Sigmoid colon (tissue), 7 donors: ENCODE results near the gene GPR173. TPM values are rescaled to one million over a fixed set of nuclear protein-coding genes. Genes with fewer than 3 reads are reported as not detected.
A peak's percentile ranks its signal among the peaks of the same experiment; 100 is the strongest.

ENCODE experiments used
- DNase-seq: peaks from one replicate; pipeline ENCODE4 v3.0.0-alpha.2; 2019
- H3K27ac ChIP-seq, 4 donors: fragments of 200-600 bp; sonication (generic); one replicate each; pipeline ENCODE4 v1.5.1; 2016 to 2019; ENCODE audit warnings: mild to moderate bottlenecking in 1 of 4
- H3K27me3 ChIP-seq, 3 donors: fragments of 200-600 bp; sonication (generic); one replicate each; pipeline ENCODE4 v1.5.1; 2019; ENCODE audit warnings: mild to moderate bottlenecking in 1 of 3
- H3K36me3 ChIP-seq, 4 donors: fragments of 200-600 bp; sonication (generic); one replicate each; pipeline ENCODE4 v1.5.1; 2016 to 2019
- H3K4me1 ChIP-seq, 4 donors: fragments of 200-600 bp; sonication (generic); one replicate each; pipeline ENCODE4 v1.5.1; 2017 to 2019
- H3K4me3 ChIP-seq, 4 donors: fragments of 200-600 bp; sonication (generic); one replicate each; pipeline ENCODE4 v1.5.1; 2017 to 2019; ENCODE audit warnings: mild to moderate bottlenecking in 2 of 4, moderate library complexity in 1 of 4
- H3K9me3 ChIP-seq, 4 donors: fragments of 200-600 bp in 3 of 4; sonication (generic) in 3 of 4; one replicate each; pipeline versions ENCODE4 v1.5.1 to v1.6.1; 2013 to 2019
- CTCF ChIP-seq, 4 experiments: fragments of 450-650 bp in 3 of 4; fragments of 200-600 bp in 1 of 4; IDR thresholded peaks; one replicate each; pipeline ENCODE4 v1.5.1; 2016 to 2019; ENCODE audit warnings: antibody characterized with exemption in 4 of 4, mild to moderate bottlenecking in 3 of 4, moderate library complexity in 2 of 4
- EP300 ChIP-seq, 4 donors: sonication (generic); formaldehyde crosslinking; IDR thresholded peaks; one replicate each; pipeline ENCODE4 v1.6.1; 2017; ENCODE audit warnings: antibody characterized with exemption in 4 of 4
- POLR2A ChIP-seq, 2 donors: fragments of 450-650 bp; IDR thresholded peaks; one replicate each; pipeline ENCODE4 v1.6.1; 2016; ENCODE audit warnings: antibody characterized with exemption in 2 of 2, mild to moderate bottlenecking in 2 of 2, moderate library complexity in 2 of 2
- POLR2AphosphoS5 ChIP-seq, 4 donors: sonication (generic); formaldehyde crosslinking; IDR thresholded peaks; one replicate each; pipeline ENCODE4 v1.6.1; 2017; ENCODE audit warnings: antibody characterized with exemption in 4 of 4
- WGBS, 2 donors: extraction: QIAGEN DNeasy Blood & Tissue Kit; methylation state at CpG; one replicate each; pipeline ENCODE4 v1.1.7; 2013; 5-methylcytosine and 5-hydroxymethylcytosine counted together
- intact Hi-C: fragments of 100-400 bp; cut with DNase I; formaldehyde crosslinking; loops from one replicate; pipeline ENCODE4 v1.15.1; 2023
- polyA plus RNA-seq, 3 donors: library from polyadenylated mRNA; stranded (reverse); fragments of 200-250 nt; gene quantifications; one replicate each; pipeline ENCODE4 v1.2.3, GENCODE V29; 2013
- total RNA-seq, 4 donors: library from RNA; depleted of rRNA; stranded (reverse); fragments of >200 nt; gene quantifications; one replicate each; pipeline ENCODE4 v1.1.0, GENCODE V29; 2016
- donor health status: healthy with polysubstance abuse.
- donor health status: Bipolar disorder and iron deficiency.
- donor health status: healthy.

The GPR173 gene
- total and polyA plus RNA-seq, 7 donors = 0.23 to 5.6 (median 1.6) TPM; not detected in 1

- H3K27ac ChIP-seq = peak overlapping the region; percentile 92 to 97 (median 96)
- DNase-seq = no peak
- H3K36me3 ChIP-seq = peaks cover 0 to 34% (median 7%) of the 10 kb centered on the region in 4 donors
- 88 to 89% methylated on average over 4 of the region's 4 CpGs for WGBS, 2 donors
- TF ChIP-seq EP300 (IDR thresholded peaks at IDR 0.05) (no peak), CTCF (IDR thresholded peaks at IDR 0.05) (no peak), POLR2A (IDR thresholded peaks at IDR 0.05) (no peak), POLR2AphosphoS5 (IDR thresholded peaks at IDR 0.05) (peak in 3 of 4 donors; percentile 2 to 47 (median 21))
- intact Hi-C loops = no loop called here
- H3K27me3 ChIP-seq = no peaks in the 10 kb centered on the region
- H3K9me3 ChIP-seq = no peaks in the 10 kb centered on the region
- peaks cover 0 to 51% (median 39%) of the 10 kb centered on the region in 4 donors for H3K4me1 ChIP-seq
- peak overlapping the region; percentile 81 to 86 (median 86) for H3K4me3 ChIP-seq
Observed at GRCh38 chrX:53084043-53084570, 35.5 kb downstream of the GPR173 start.

GRCh38 chrX:53084863-53085262 lies 36.3 kb downstream of the GPR173 start:
- WGBS, 2 donors = 95 to 96% methylated on average over 9 of the region's 9 CpGs
- TF ChIP-seq CTCF (IDR thresholded peaks at IDR 0.05) (no peak), POLR2AphosphoS5 (IDR thresholded peaks at IDR 0.05) (no peak), EP300 (IDR thresholded peaks at IDR 0.05) (no peak), POLR2A (IDR thresholded peaks at IDR 0.05) (no peak)
- no peaks in the 10 kb centered on the region for H3K9me3 ChIP-seq
- peak overlapping the region in 1 of 4 donors; percentile 86 for H3K4me3 ChIP-seq
- no peak for DNase-seq
- peak overlapping the region; percentile 92 to 97 (median 96) for H3K27ac ChIP-seq
- intact Hi-C loops = no loop called here
- H3K27me3 ChIP-seq = no peaks in the 10 kb centered on the region
- H3K36me3 ChIP-seq = peaks cover 0 to 34% (median 7%) of the 10 kb centered on the region in 4 donors
- peaks cover 0 to 51% (median 39%) of the 10 kb centered on the region in 4 donors for H3K4me1 ChIP-seq

- WGBS, 2 donors = 86 to 90% methylated on average over 17 of the region's 17 CpGs
- H3K27ac ChIP-seq = peak overlapping the region; percentile 92 to 97 (median 96)
- no peak for DNase-seq
- peaks cover 0 to 34% (median 7%) of the 10 kb centered on the region in 4 donors for H3K36me3 ChIP-seq
- H3K9me3 ChIP-seq = no peaks in the 10 kb centered on the region
- H3K4me3 ChIP-seq = peak overlapping the region in 1 of 4 donors; percentile 86
- intact Hi-C loops = no loop called here
- H3K4me1 ChIP-seq = peaks cover 0 to 45% (median 39%) of the 10 kb centered on the region in 4 donors
- TF ChIP-seq EP300 (IDR thresholded peaks at IDR 0.05) = no peak
- TF ChIP-seq POLR2A (IDR thresholded peaks at IDR 0.05) = no peak
- no peak for TF ChIP-seq POLR2AphosphoS5 (IDR thresholded peaks at IDR 0.05)
- TF ChIP-seq CTCF (IDR thresholded peaks at IDR 0.05) = no peak
- no peaks in the 10 kb centered on the region for H3K27me3 ChIP-seq
Observed at GRCh38 chrX:53085661-53086229, 37.2 kb downstream of the GPR173 start.

- intact Hi-C loops = no loop called here
- whole genome bisulfite sequencing, 2 donors = 40 to 73% methylated on average over 6 of the region's 6 CpGs
- H3K27me3 ChIP-seq = no peaks in the 10 kb centered on the region
- no peaks in the 10 kb centered on the region for H3K9me3 ChIP-seq
- peak; percentile 92 for DNase-seq
- H3K27ac ChIP-seq = peak overlapping the region; percentile 92 to 97 (median 96)
- H3K36me3 ChIP-seq = peaks cover 0 to 34% (median 7%) of the 10 kb centered on the region in 4 donors
- H3K4me1 ChIP-seq = peaks cover 0 to 44% (median 39%) of the 10 kb centered on the region in 4 donors
- H3K4me3 ChIP-seq = peak overlapping the region in 2 of 4 donors; percentile 1 to 86
- TF ChIP-seq POLR2AphosphoS5 (IDR thresholded peaks at IDR 0.05) (peak in 3 of 4 donors; percentile 12 to 61 (median 51)), EP300 (IDR thresholded peaks at IDR 0.05) (peak in 2 of 4 donors; percentile 49 to 63), CTCF (IDR thresholded peaks at IDR 0.05) (no peak)
Observed at GRCh38 chrX:53086464-53086863, 37.9 kb downstream of the GPR173 start.
